OCI-LY3 (cell line): Measurements from ENCODE around the gene TMEM47.

Experiments
- H2AFZ ChIP-seq: fragments of 200-600, 300-600 bp; shearing (Covaris generic); 2 replicates; pipeline ENCODE4 v1.6.0; 2014; ENCODE audit warnings: antibody characterized with exemption, low read depth, low read length
- H3K27ac ChIP-seq: fragments of 200-600, 300-600 bp; sonication (generic); 2 replicates; pipeline ENCODE4 v1.5.1; 2014; ENCODE audit warnings: mild to moderate bottlenecking, low read length, moderate library complexity, mixed read lengths
- H3K27me3 ChIP-seq: fragments of 200-600, 300-600 bp; sonication (generic); 2 replicates; pipeline ENCODE4 v1.6.1; 2014; ENCODE audit warnings: low read depth, low read length, mixed read lengths
- H3K36me3 ChIP-seq: fragments of 200-600, 300-600 bp; sonication (generic); replicated peaks from 2 replicates; pipeline ENCODE3; 2014; ENCODE audit warnings: low read depth, low read length, mixed read lengths
- H3K4me1 ChIP-seq: fragments of 300-600, 200-600 bp; sonication (generic); 2 replicates; pipeline ENCODE4 v1.6.1; 2014; ENCODE audit warnings: low read length, mixed read lengths
- H3K4me2 ChIP-seq: fragments of 200-600, 300-600 bp; sonication (generic); 2 replicates; pipeline ENCODE4 v1.6.1; 2014; ENCODE audit warnings: low read length, mixed read lengths
- H3K4me3 ChIP-seq: fragments of 300-600, 200-600 bp; sonication (generic); 2 replicates; pipeline ENCODE4 v1.5.1; 2014; ENCODE audit warnings: antibody characterized with exemption, mild to moderate bottlenecking, low read length, moderate library complexity
- H3K79me2 ChIP-seq: fragments of 300-600, 200-600 bp; shearing (Covaris generic); 2 replicates; pipeline ENCODE4 v1.6.1; 2014; ENCODE audit warnings: mild to moderate bottlenecking, low read length, mixed read lengths
- H3K9ac ChIP-seq: fragments of 300-600, 200-600 bp; shearing (Covaris generic); 2 replicates; pipeline ENCODE4 v1.6.0; 2014; ENCODE audit warnings: mild to moderate bottlenecking, low read length, moderate library complexity
- H3K9me3 ChIP-seq: fragments of 200-600, 300-600 bp; shearing (Covaris generic); 2 replicates; pipeline ENCODE4 v1.6.1; 2014; ENCODE audit warnings: low read length, mixed read lengths; ENCODE audit not compliant: insufficient read depth
- H4K20me1 ChIP-seq: fragments of 200-600, 300-600 bp; sonication (generic); 2 replicates; pipeline ENCODE4 v1.6.1; 2016; ENCODE audit warnings: low read length, mixed read lengths; ENCODE audit not compliant: insufficient read depth
- EZH2phosphoT487 ChIP-seq: fragments of 200-600 bp; shearing (Covaris generic); IDR thresholded peaks from 2 replicates; pipeline ENCODE4 v1.6.1; 2018; ENCODE audit warnings: antibody characterized with exemption, mixed run types, low read depth
- TF ChIP-seq, protein P1 (sequence below): fragments of 200-600, 300-600 bp; sonication (generic); IDR thresholded peaks from 2 replicates; pipeline ENCODE4 v1.5.1; 2014; ENCODE audit warnings: antibody characterized with exemption, low read length, low read depth

TMEM47 gene

DNA sequence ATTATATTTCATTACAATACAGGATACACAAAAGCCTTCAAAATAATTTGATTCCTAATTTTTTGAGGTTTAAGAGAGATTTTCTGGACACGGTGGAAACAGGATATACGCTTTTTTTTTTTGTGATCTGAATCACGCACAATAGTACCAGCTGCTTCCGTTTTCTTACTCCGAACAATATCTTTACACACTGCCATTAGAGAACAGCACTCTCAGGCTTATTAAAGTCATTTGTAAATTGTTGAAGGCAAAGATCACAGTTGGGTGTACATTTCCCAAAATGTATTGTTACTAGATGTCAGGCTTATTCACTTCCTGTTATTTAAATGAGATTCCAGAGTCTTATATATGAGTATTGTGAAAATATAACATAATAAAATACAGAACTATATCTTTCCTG, 71.5 kb downstream of the TMEM47 start:
- no peak for TF ChIP-seq EZH2phosphoT487
- Histone ChIP-seq H3K9me3 (no peaks in the 10 kb centered on the region), H2AFZ (no peak overlapping the region), H3K27ac (no peak overlapping the region), H3K79me2 (no peaks in the 10 kb centered on the region), H3K4me2 (no peak overlapping the region), H3K9ac (no peak overlapping the region), H3K4me1 (no peaks in the 10 kb centered on the region), H3K36me3 (no peaks in the 10 kb centered on the region), H4K20me1 (no peaks in the 10 kb centered on the region), H3K27me3 (no peaks in the 10 kb centered on the region), H3K4me3 (no peak overlapping the region)

DNA sequence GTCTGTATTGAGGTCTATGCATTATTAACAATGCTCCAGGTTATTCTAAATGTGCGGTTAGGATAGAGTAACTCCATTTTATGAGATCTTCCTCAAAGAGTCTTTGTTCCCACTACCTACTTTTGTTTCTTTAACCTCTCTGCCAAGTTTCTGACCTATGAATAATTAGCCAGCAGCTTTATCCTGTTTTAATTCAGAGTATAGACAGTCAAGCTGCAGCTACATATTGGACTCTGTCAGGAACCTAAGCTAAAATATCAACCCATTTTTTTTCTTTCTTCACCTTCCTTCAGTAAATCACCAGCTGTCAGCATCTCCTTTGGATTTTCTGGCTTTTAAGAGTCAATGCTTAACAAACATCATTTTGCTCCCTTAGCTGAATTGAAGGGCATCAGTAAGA, 72.3 kb downstream of the TMEM47 start:
- no peaks in the 10 kb centered on the region for H3K9me3 ChIP-seq
- no peak overlapping the region for H3K9ac ChIP-seq
- H3K27me3 ChIP-seq: no peaks in the 10 kb centered on the region
- no peak overlapping the region for H3K27ac ChIP-seq
- H3K36me3 ChIP-seq: no peaks in the 10 kb centered on the region
- H2AFZ ChIP-seq: no peak overlapping the region
- H3K4me3 ChIP-seq: no peak overlapping the region
- H3K79me2 ChIP-seq: no peaks in the 10 kb centered on the region
- no peaks in the 10 kb centered on the region for H3K4me1 ChIP-seq
- no peak for TF ChIP-seq EZH2phosphoT487
- TF ChIP-seq, protein P1, sequence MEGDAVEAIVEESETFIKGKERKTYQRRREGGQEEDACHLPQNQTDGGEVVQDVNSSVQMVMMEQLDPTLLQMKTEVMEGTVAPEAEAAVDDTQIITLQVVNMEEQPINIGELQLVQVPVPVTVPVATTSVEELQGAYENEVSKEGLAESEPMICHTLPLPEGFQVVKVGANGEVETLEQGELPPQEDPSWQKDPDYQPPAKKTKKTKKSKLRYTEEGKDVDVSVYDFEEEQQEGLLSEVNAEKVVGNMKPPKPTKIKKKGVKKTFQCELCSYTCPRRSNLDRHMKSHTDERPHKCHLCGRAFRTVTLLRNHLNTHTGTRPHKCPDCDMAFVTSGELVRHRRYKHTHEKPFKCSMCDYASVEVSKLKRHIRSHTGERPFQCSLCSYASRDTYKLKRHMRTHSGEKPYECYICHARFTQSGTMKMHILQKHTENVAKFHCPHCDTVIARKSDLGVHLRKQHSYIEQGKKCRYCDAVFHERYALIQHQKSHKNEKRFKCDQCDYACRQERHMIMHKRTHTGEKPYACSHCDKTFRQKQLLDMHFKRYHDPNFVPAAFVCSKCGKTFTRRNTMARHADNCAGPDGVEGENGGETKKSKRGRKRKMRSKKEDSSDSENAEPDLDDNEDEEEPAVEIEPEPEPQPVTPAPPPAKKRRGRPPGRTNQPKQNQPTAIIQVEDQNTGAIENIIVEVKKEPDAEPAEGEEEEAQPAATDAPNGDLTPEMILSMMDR: no peak
- no peaks in the 10 kb centered on the region for H4K20me1 ChIP-seq
- no peak overlapping the region for H3K4me2 ChIP-seq

DNA sequence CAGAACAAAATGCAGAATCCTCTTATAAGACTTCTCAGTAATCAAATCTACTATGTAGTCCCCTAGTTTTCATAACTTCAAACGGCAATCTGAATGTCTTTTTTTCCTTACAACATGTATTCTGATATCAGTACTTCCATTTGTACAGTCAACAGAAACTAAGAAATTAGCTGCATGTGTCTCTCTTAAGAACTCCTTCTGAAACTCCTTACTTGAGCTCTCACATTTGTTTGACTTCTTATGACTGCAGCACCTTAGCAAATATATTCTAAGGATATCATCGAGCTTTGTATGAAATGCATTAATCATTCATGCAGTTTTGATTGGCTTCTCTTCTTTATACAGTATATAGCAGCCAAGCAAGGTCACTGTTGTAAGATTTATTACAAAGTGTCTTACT, 77.0 kb downstream of the TMEM47 start:
- no peak overlapping the region for H2AFZ ChIP-seq
- no peak overlapping the region for H3K4me2 ChIP-seq
- no peaks in the 10 kb centered on the region for H3K27me3 ChIP-seq
- H3K79me2 ChIP-seq: no peaks in the 10 kb centered on the region
- H3K4me1 ChIP-seq: no peaks in the 10 kb centered on the region
- H3K36me3 ChIP-seq: no peaks in the 10 kb centered on the region
- no peak overlapping the region for H3K4me3 ChIP-seq
- no peak overlapping the region for H3K27ac ChIP-seq
- H4K20me1 ChIP-seq: no peaks in the 10 kb centered on the region
- no peaks in the 10 kb centered on the region for H3K9me3 ChIP-seq
- TF ChIP-seq, protein P1: no peak
- no peak for TF ChIP-seq EZH2phosphoT487
- H3K9ac ChIP-seq: no peak overlapping the region

DNA sequence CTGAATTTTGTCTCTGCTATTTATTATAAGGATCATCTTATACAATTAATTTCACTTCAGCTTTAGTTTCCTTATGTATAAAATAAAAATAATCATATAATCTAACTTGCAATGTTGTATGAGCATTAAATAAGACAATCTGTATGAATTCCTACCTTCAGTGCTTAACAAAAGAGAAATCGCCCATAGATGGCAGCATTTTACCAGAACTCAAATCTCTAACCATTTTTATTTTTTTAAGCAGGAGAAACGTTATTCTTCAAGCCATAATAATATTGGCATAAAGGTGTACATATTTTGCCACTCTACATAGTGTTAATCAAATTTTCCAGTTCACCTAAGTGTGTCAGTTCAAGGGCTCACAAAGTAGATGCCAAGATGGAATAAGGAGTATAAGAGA, 78.8 kb downstream of the TMEM47 start:
- Histone ChIP-seq H3K9ac (no peak overlapping the region), H3K4me1 (no peaks in the 10 kb centered on the region), H3K36me3 (no peaks in the 10 kb centered on the region), H3K27me3 (no peaks in the 10 kb centered on the region), H3K9me3 (no peaks in the 10 kb centered on the region), H4K20me1 (no peaks in the 10 kb centered on the region), H3K4me3 (no peak overlapping the region), H3K27ac (no peak overlapping the region), H3K4me2 (no peak overlapping the region), H3K79me2 (no peaks in the 10 kb centered on the region), H2AFZ (no peak overlapping the region)
- TF ChIP-seq, protein P1: peak; percentile 51
- TF ChIP-seq EZH2phosphoT487: no peak
